Jurkat, Clone E6-1 (cell line): ENCODE data around the gene THRB.

ENCODE experiments used
- DNase-seq: peaks from one replicate; pipeline ENCODE4 v3.0.0-alpha.2; 2011; ENCODE audit warnings: low read depth, low spot score
- H3K4me3 ChIP-seq: 2 replicates; pipeline ENCODE4 v1.5.1; 2011; ENCODE audit warnings: mild to moderate bottlenecking, low read length, control low read depth, moderate library complexity

THRB gene

GRCh38 chr3:24156466-24156865 is 338.2 kb downstream of the THRB start:
- DNase-seq, result no peak
- H3K4me3 ChIP-seq, result no peak overlapping the region

- DNase-seq, result no peak
These were observed 339.4 kb downstream of the THRB start for GRCh38 chr3:24155276-24155675.

GRCh38 chr3:24154781-24155180 is 339.9 kb downstream of the THRB start:
- H3K4me3 ChIP-seq, result no peak overlapping the region
- DNase-seq, result no peak

More at GRCh38 chr3:24155276-24155675, 339.4 kb downstream of the THRB start:
- no peak overlapping the region for H3K4me3 ChIP-seq

- no peak overlapping the region for H3K4me3 ChIP-seq
- no peak for DNase-seq
These were observed 340.5 kb downstream of the THRB start for GRCh38 chr3:24154013-24154695.

- DNase-seq, result no peak
- no peak overlapping the region for H3K4me3 ChIP-seq
These were observed 343.1 kb downstream of the THRB start for GRCh38 chr3:24151594-24151993.

GRCh38 chr3:24149032-24149431 is 345.6 kb downstream of the THRB start:
- DNase-seq, result no peak

GRCh38 chr3:24145981-24146822 is 348.4 kb downstream of the THRB start:
- H3K4me3 ChIP-seq, result no peak overlapping the region
- no peak for DNase-seq

More at GRCh38 chr3:24149032-24149431, 345.6 kb downstream of the THRB start:
- H3K4me3 ChIP-seq, result no peak overlapping the region

- no peak overlapping the region for H3K4me3 ChIP-seq
- no peak for DNase-seq
These were observed 349.2 kb downstream of the THRB start for GRCh38 chr3:24145481-24145880.

- no peak for DNase-seq
- H3K4me3 ChIP-seq, result no peak overlapping the region
These were observed 352.5 kb downstream of the THRB start for GRCh38 chr3:24142127-24142526.

- no peak for DNase-seq
- H3K4me3 ChIP-seq, result no peak overlapping the region
These were observed 353.1 kb downstream of the THRB start for GRCh38 chr3:24141548-24141947.

GRCh38 chr3:24139463-24140412 is 354.9 kb downstream of the THRB start:
- DNase-seq, result no peak
- H3K4me3 ChIP-seq, result no peak overlapping the region

- DNase-seq, result no peak
- H3K4me3 ChIP-seq, result no peak overlapping the region
These were observed 355.8 kb downstream of the THRB start for GRCh38 chr3:24138876-24139256.

GRCh38 chr3:24137958-24138875 is 356.4 kb downstream of the THRB start:
- no peak for DNase-seq
- H3K4me3 ChIP-seq, result no peak overlapping the region

GRCh38 chr3:24137334-24137733 is 357.3 kb downstream of the THRB start:
- no peak for DNase-seq
- H3K4me3 ChIP-seq, result no peak overlapping the region

GRCh38 chr3:24136624-24137310 is 357.9 kb downstream of the THRB start:
- H3K4me3 ChIP-seq, result no peak overlapping the region
- DNase-seq, result no peak

GRCh38 chr3:24135280-24135679 is 359.4 kb downstream of the THRB start:
- no peak for DNase-seq
- no peak overlapping the region for H3K4me3 ChIP-seq

- DNase-seq, result no peak
- H3K4me3 ChIP-seq, result no peak overlapping the region
These were observed 360.7 kb downstream of the THRB start for GRCh38 chr3:24133942-24134341.

- H3K4me3 ChIP-seq, result no peak overlapping the region
- DNase-seq, result no peak
These were observed 361.2 kb downstream of the THRB start for GRCh38 chr3:24133436-24133835.
